Calu3 (cell line): ENCODE measurements around the gene HAGHL. TPM values are rescaled to one million over a fixed set of nuclear protein-coding genes. Genes with fewer than 3 reads are reported as not detected.

ENCODE experiments used
- Bru-seq: library from RNA; stranded (reverse); fragments of 400-500 nt; gene quantifications from one replicate; lab custom pipeline; 2021; lab: Mats Ljungman, UMichigan
- BruChase-seq, 2 experiments: library from RNA; stranded (reverse); fragments of 400-500 nt; gene quantifications; one replicate each; lab custom pipeline; 2021; lab: Mats Ljungman, UMichigan
- BruUV-seq: library from RNA; stranded (reverse); fragments of 400-500 nt; replicated peaks from 2 replicates; lab custom pipeline; 2021; lab: Mats Ljungman, UMichigan
- CTCF ChIA-PET: fragments of 300-600 bp; sonication (Branson Sonifier 250); formaldehyde crosslinking; loops from one replicate; lab custom pipeline; 2022; ENCODE audit warnings: antibody characterized with exemption; lab: Charles Lee
- DNase-seq: peaks from one replicate; pipeline ENCODE4 v3.0.0; 2022
- H3K27ac Mint-ChIP-seq: one replicate; pipeline ENCODE4 v1.8.0; 2022; ENCODE audit warnings: mixed read lengths; ENCODE audit not compliant: unreplicated experiment
- H3K27me3 Mint-ChIP-seq: one replicate; pipeline ENCODE4 v1.8.0; 2022; ENCODE audit warnings: mixed read lengths; ENCODE audit not compliant: unreplicated experiment
- H3K36me3 Mint-ChIP-seq: one replicate; pipeline ENCODE4 v1.8.0; 2022; ENCODE audit warnings: mild to moderate bottlenecking, moderate library complexity, mixed read lengths; ENCODE audit not compliant: insufficient read depth, unreplicated experiment
- H3K4me1 Mint-ChIP-seq: one replicate; pipeline ENCODE4 v1.8.0; 2022; ENCODE audit warnings: mild to moderate bottlenecking, low read depth, mixed read lengths; ENCODE audit not compliant: unreplicated experiment
- H3K4me3 Mint-ChIP-seq: one replicate; pipeline ENCODE4 v1.8.0; 2022; ENCODE audit warnings: mild to moderate bottlenecking, low read depth, moderate library complexity, mixed read lengths; ENCODE audit not compliant: unreplicated experiment
- H3K9me3 Mint-ChIP-seq: one replicate; pipeline ENCODE4 v1.8.0; 2022; ENCODE audit warnings: low read depth, mixed read lengths; ENCODE audit not compliant: unreplicated experiment
- CTCF ChIP-seq: fragments of 200-600 bp; IDR thresholded peaks from one replicate; pipeline ENCODE4 v1.8.0; 2022; ENCODE audit warnings: antibody characterized with exemption; ENCODE audit not compliant: unreplicated experiment
- intact Hi-C: fragments of 100-400 bp; cut with micrococcal nuclease; formaldehyde crosslinking; loops from one replicate; pipeline ENCODE4 v1.10.0; 2022; ENCODE audit not compliant: unreplicated experiment
- long read RNA-seq: library from polyadenylated mRNA; stranded (forward); transcript quantifications from one replicate; pipeline ENCODE4 v2.0.0, GENCODE V29; 2022
- total RNA-seq: library from RNA; stranded (reverse); gene quantifications from 2 replicates; pipeline ENCODE4 v1.2.3, GENCODE V29; 2022

Gene HAGHL
- total RNA-seq (11.7 and 12.8 TPM in 2 replicates), Bru-seq, nascent RNA (percentile 23 among the genes with signal in this experiment), BruChase-seq, experiment 1, labeled RNA remaining after a 6-hour chase (percentile 69 among the genes with signal in this experiment), BruChase-seq, experiment 2, labeled RNA remaining after a 2-hour chase (percentile 53 among the genes with signal in this experiment)
- long read RNA-seq, transcript HAGHL-203 (8 exons, 1,347 nt), result major isoform, 5 of 24 reads
- long read RNA-seq, partial matches to known transcripts, result 1 of 24 reads
- long read RNA-seq, other reads (novel, unspliced or antisense), result 18 of 24 reads

DNA sequence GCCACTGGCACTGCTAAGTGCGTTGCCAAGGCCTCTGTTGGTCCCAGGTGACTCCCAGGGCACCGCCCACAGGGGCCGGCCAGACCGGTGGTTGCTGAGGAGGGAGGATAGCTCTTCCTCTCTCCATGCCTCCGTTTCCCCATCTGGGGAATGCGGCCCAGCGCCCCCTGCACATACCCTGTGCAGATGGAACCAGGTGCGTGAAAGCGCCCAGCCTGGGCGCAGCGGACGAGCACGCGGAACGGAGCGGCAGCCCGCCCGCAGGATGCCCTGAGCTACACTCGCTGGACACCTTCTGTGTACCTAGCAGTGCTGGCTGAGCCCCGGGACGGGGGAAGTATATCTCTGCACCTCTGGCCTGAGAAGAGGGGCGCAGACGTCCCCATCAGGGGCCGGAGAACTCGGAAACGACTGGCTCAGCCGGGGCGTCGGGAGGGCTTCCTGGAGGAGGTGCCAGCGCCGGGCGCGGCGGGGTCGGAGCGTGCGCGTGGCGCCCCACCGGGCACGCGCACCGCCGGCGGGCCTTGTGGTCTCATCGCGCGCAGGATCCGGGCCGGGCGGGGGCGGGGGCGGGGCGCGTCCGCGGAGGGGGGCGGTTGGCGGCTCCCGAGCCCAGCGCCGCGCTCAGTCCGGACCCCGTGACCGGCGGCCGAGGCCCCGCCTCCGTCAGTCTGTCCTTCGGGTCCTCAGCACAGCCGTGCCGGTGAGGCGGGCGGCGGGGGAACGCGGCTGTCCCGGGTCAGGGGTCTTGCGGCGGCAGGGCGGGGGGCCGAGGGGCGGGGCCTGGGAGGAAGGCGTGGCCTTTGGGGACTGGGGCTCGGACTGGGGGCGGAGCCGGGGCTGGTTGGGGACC lies at the start of gene HAGHL, which contains the start of gene CCDC78:
HAGHL (plus strand) TSS at position 669 of the 853 bp plus-strand sequence. CDS start 404 bp downstream, outside the sequence.
CCDC78 (minus strand) TSS at position 6 of the 853 bp plus-strand sequence. CDS start 76 bp downstream, outside the sequence.
- Mint-ChIP-seq H3K36me3 (peaks cover 63% of the 10 kb centered on the region), H3K4me3 (peak within 1 kb of the TSS; percentile 74), H3K9me3 (no peaks in the 10 kb centered on the region), H3K4me1 (no peaks in the 10 kb centered on the region), H3K27ac (no peak within 1 kb of the TSS), H3K27me3 (no peaks in the 10 kb centered on the region)
- TF ChIP-seq CTCF, result no peak
- intact Hi-C loops, result no loop called here
- BruUV-seq, result no TSS peak
- DNase-seq, result peak; percentile 65
- CTCF ChIA-PET, result interaction anchor here (0.6 to 1.8 kb wide), 2 partner anchors 11 to 59 kb away, joined by 3 to 10 read pairs; partner anchors contain the start of gene RHOT2

- Mint-ChIP-seq H3K36me3 (peaks cover 75% of the 10 kb centered on the region), H3K27ac (peak overlapping the region; percentile 12), H3K9me3 (no peaks in the 10 kb centered on the region), H3K4me3 (peak overlapping the region; percentile 46), H3K27me3 (no peaks in the 10 kb centered on the region), H3K4me1 (peaks cover 19% of the 10 kb centered on the region)
- CTCF ChIA-PET, result no interaction called here
- BruUV-seq, result no TSS peak
- intact Hi-C loops, result no loop called here
- DNase-seq, result no peak
- no peak for TF ChIP-seq CTCF
These were observed 49.4 kb upstream of the HAGHL start for GRCh38 chr16:677316-678190.

- Mint-ChIP-seq H3K36me3 (peaks cover 76% of the 10 kb centered on the region), H3K4me3 (no peak overlapping the region), H3K4me1 (peaks cover 22% of the 10 kb centered on the region), H3K27ac (no peak overlapping the region), H3K27me3 (no peaks in the 10 kb centered on the region), H3K9me3 (no peaks in the 10 kb centered on the region)
- no peak for DNase-seq
- intact Hi-C loops, result no loop called here
- no peak for TF ChIP-seq CTCF
- CTCF ChIA-PET, result no interaction called here
- BruUV-seq, result no TSS peak
These were observed 48.6 kb upstream of the HAGHL start for GRCh38 chr16:678209-678857.
